GM19324 (cell line): ENCODE data around the gene RAE1.

Experiments
- ATAC-seq: cut with Tn5 transposase; IDR thresholded peaks from one replicate; pipeline ENCODE4 v1.9.1; 2021; ENCODE audit warnings: mild to moderate bottlenecking, moderate library complexity; ENCODE audit not compliant: unreplicated experiment, low FRiP score

Gene RAE1

DNA sequence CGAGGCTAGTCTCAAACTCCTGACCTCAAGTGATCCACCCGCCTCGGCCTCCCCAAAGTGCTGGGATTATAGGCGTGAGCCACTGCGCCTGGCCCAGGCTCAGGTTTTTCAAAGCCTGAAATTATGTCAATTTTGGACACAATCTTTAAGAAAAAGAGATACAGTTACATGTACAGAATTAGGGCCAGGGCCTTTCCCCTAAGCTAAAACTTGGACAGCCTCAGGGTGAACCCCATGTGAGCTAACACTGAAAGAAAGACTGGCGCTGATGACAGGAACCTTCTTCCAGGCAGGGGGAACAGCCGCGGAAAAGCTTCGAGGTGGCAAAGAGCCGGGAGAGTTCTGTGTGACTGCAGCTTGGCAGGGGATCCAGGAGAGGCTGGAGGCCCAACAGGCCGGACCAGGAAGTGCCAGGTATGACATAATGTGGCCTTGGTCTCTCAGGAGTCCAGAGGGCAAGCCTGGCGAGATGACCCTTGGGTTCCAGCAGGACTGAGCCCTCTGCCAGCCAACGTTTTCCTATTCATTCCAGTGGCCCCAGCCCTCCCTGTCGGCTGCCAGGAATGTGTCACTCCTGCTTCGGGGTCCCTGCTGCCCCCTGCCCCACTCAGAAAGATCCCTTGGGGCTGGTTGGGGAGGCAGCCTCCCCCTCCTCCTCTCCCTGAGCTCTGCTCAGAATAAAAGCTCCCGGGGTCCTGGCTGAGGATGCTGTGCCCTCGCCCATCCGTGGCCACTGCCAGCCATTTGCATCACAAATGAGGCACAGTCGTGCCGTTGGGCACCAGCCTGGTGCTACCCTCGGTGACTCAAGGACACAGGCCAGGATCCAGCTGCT, 77.5 kb downstream of the RAE1 start:
- ATAC-seq: no peak
